K562 (cell line): ENCODE measurements around the gene ASIC1. TPM values are rescaled to one million over a fixed set of nuclear protein-coding genes. Genes with fewer than 3 reads are reported as not detected.

Experiments
- FOXA3 ChIP-seq, 2 experiments: fragments of 450-650 bp in 1 of 2; sonication (generic) in 1 of 2; formaldehyde crosslinking; IDR thresholded peaks in 1 of 2; conservative IDR thresholded peaks in 1 of 2; 2 replicates each; pipeline versions ENCODE4 v1.4.0 to v1.8.0; 2020 to 2022; ENCODE audit warnings: mild to moderate bottlenecking in 2 of 2, missing genetic modification reagents in 1 of 2
- OTX1 ChIP-seq: fragments of 450-650 bp; formaldehyde crosslinking; IDR thresholded peaks from 2 replicates; pipeline ENCODE4 v1.4.0; 2022; ENCODE audit warnings: mild to moderate bottlenecking
- POLR2B ChIP-seq: fragments of 450-650 bp; IDR thresholded peaks from 2 replicates; pipeline ENCODE4 v1.6.1; 2018; ENCODE audit warnings: low read depth; ENCODE audit not compliant: partially characterized antibody
- RCOR1 ChIP-seq, 2 experiments: IDR thresholded peaks; 2 replicates each; pipeline ENCODE4 v1.6.1; 2012; ENCODE audit warnings: low read depth in 2 of 2, low read length in 2 of 2, borderline replicate concordance in 1 of 2, improper control_type of control experiment in 1 of 2
- ZEB2 ChIP-seq: fragments of 450-650 bp; IDR thresholded peaks from 2 replicates; pipeline ENCODE4 v1.6.1; 2016
- polyA plus RNA-seq, 8 experiments: library from polyadenylated mRNA; depleted of rRNA in 4 of 8; stranded (reverse) in 5 of 8; unstranded in 3 of 8; fragments of >200 nt; fragmentation: Nextera tagmentation in 2 of 8; fragmentation: Illumina TruSeq in 1 of 8; extraction: Ambion mirVana in 2 of 8; extraction: Trizol in 1 of 8; gene quantifications; 2 replicates each; pipeline versions ENCODE4 v1.2.1 to v1.2.3, GENCODE V29; 2011 to 2014; ENCODE audit warnings: inconsistent platforms in 1 of 8, missing spikeins in 1 of 8
- total RNA-seq, 7 experiments: library from RNA; depleted of rRNA in 6 of 7; stranded (reverse); fragments of >200 nt in 6 of 7; fragmentation: Illumina TruSeq in 2 of 7; extraction: Trizol in 2 of 7; gene quantifications; 2 replicates each; pipeline versions ENCODE4 v1.2.1 to v1.2.3, GENCODE V29; 2011 to 2021; ENCODE audit warnings: low replicate concordance in 1 of 7
- TF ChIP-seq, protein P1 (sequence below): fragments of 250-450 bp; sonication (Bioruptor Pico); IDR thresholded peaks from 2 replicates; pipeline ENCODE4 v1.4.0; 2020
- TF ChIP-seq, protein P2 (sequence below), 2 experiments: fragments of 450-650 bp; IDR thresholded peaks; 2 replicates each; pipeline ENCODE4 v1.6.1; 2016
- TF ChIP-seq, protein P3 (sequence below), 2 experiments: fragments of 450-650 bp; formaldehyde crosslinking in 1 of 2; IDR thresholded peaks; 2 replicates each; pipeline versions ENCODE4 v1.4.0 to v1.6.1; 2014 to 2020; ENCODE audit warnings: mild to moderate bottlenecking in 2 of 2, borderline replicate concordance in 1 of 2, low read depth in 1 of 2
- TF ChIP-seq, protein P4 (sequence below): fragments of 450-650 bp; IDR thresholded peaks from 2 replicates; pipeline ENCODE4 v1.6.1; 2016

ASIC1 gene
- total and polyA plus RNA-seq, 9 of the 15 experiments (the other 6 are each of a cell fraction or from before 2014, with no cell fraction given) = 0.01 to 1.7 (median 0.45) TPM

DNA sequence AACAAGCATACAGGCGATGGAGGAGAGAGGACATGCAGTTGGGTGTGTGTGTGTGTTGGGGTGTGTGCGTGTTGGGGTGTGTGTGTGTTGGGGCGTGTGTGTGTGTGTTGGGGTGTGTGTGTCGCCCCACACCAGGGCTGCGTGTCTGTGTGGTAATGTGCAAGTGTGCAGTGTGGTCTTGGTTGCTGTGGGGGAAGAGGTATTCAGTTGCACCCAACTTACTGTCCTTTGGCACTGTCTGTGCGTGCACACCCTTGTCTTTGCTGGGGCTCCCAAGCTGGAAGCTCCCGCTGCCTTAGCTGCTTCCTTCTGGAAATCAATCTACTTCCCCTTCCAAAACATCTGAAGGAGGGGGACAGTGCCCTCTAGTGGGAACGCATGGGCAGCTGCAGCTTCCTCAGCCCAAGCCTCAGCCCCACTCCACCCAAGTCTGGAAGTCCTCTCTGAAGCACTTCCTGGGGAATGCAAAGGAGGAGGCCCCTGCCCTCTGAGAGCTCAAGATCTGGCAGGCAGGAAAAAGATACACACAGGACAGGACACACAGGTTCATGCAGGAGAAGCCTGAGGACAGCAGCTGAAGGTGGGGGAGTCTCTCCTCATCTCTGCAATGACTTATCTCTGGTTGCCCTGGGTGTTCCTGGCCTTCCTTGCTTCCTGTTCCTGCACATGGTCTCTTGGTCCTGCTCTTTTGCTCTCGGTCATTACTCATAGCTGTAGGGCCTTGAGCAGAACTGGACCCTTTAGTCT is 13.1 kb downstream of the ASIC1 start (continued):
- TF ChIP-seq, protein P1, sequence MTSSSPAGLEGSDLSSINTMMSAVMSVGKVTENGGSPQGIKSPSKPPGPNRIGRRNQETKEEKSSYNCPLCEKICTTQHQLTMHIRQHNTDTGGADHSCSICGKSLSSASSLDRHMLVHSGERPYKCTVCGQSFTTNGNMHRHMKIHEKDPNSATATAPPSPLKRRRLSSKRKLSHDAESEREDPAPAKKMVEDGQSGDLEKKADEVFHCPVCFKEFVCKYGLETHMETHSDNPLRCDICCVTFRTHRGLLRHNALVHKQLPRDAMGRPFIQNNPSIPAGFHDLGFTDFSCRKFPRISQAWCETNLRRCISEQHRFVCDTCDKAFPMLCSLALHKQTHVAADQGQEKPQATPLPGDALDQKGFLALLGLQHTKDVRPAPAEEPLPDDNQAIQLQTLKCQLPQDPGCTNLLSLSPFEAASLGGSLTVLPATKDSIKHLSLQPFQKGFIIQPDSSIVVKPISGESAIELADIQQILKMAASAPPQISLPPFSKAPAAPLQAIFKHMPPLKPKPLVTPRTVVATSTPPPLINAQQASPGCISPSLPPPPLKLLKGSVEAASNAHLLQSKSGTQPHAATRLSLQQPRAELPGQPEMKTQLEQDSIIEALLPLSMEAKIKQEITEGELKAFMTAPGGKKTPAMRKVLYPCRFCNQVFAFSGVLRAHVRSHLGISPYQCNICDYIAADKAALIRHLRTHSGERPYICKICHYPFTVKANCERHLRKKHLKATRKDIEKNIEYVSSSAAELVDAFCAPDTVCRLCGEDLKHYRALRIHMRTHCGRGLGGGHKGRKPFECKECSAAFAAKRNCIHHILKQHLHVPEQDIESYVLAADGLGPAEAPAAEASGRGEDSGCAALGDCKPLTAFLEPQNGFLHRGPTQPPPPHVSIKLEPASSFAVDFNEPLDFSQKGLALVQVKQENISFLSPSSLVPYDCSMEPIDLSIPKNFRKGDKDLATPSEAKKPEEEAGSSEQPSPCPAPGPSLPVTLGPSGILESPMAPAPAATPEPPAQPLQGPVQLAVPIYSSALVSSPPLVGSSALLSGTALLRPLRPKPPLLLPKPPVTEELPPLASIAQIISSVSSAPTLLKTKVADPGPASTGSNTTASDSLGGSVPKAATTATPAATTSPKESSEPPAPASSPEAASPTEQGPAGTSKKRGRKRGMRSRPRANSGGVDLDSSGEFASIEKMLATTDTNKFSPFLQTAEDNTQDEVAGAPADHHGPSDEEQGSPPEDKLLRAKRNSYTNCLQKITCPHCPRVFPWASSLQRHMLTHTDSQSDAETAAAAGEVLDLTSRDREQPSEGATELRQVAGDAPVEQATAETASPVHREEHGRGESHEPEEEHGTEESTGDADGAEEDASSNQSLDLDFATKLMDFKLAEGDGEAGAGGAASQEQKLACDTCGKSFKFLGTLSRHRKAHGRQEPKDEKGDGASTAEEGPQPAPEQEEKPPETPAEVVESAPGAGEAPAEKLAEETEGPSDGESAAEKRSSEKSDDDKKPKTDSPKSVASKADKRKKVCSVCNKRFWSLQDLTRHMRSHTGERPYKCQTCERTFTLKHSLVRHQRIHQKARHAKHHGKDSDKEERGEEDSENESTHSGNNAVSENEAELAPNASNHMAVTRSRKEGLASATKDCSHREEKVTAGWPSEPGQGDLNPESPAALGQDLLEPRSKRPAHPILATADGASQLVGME (CRISPR knock-in tag) = no peak
- TF ChIP-seq FOXA3 (CRISPR knock-in tag; conservative IDR thresholded peaks at IDR 0.05 in 1 of 2, IDR thresholded peaks at IDR 0.05 in 1 of 2) = peak in 1 of 2 experiments; percentile 53; a peak in 1 of 4 replicates
- no peak for TF ChIP-seq POLR2B
- TF ChIP-seq ZEB2 = no peak
- TF ChIP-seq, protein P2, sequence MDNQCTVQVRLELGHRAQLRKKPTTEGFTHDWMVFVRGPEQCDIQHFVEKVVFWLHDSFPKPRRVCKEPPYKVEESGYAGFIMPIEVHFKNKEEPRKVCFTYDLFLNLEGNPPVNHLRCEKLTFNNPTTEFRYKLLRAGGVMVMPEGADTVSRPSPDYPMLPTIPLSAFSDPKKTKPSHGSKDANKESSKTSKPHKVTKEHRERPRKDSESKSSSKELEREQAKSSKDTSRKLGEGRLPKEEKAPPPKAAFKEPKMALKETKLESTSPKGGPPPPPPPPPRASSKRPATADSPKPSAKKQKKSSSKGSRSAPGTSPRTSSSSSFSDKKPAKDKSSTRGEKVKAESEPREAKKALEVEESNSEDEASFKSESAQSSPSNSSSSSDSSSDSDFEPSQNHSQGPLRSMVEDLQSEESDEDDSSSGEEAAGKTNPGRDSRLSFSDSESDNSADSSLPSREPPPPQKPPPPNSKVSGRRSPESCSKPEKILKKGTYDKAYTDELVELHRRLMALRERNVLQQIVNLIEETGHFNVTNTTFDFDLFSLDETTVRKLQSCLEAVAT (IDR thresholded peaks at IDR 0.05) = peak in 1 of 2 experiments; percentile 31; a peak in 1 of 4 replicates
- TF ChIP-seq RCOR1 (IDR thresholded peaks at IDR 0.05; ENCODE audit: borderline replicate concordance in 1 of 2, low read depth in 2 of 2, low read length in 2 of 2) = peak in 1 of 2 experiments; percentile 40; a peak in 1 of 4 replicates
- peak; percentile 9; the same call in 1 of the 2 replicates for TF ChIP-seq OTX1 (CRISPR knock-in tag)
- TF ChIP-seq, protein P3, sequence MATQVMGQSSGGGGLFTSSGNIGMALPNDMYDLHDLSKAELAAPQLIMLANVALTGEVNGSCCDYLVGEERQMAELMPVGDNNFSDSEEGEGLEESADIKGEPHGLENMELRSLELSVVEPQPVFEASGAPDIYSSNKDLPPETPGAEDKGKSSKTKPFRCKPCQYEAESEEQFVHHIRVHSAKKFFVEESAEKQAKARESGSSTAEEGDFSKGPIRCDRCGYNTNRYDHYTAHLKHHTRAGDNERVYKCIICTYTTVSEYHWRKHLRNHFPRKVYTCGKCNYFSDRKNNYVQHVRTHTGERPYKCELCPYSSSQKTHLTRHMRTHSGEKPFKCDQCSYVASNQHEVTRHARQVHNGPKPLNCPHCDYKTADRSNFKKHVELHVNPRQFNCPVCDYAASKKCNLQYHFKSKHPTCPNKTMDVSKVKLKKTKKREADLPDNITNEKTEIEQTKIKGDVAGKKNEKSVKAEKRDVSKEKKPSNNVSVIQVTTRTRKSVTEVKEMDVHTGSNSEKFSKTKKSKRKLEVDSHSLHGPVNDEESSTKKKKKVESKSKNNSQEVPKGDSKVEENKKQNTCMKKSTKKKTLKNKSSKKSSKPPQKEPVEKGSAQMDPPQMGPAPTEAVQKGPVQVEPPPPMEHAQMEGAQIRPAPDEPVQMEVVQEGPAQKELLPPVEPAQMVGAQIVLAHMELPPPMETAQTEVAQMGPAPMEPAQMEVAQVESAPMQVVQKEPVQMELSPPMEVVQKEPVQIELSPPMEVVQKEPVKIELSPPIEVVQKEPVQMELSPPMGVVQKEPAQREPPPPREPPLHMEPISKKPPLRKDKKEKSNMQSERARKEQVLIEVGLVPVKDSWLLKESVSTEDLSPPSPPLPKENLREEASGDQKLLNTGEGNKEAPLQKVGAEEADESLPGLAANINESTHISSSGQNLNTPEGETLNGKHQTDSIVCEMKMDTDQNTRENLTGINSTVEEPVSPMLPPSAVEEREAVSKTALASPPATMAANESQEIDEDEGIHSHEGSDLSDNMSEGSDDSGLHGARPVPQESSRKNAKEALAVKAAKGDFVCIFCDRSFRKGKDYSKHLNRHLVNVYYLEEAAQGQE (IDR thresholded peaks at IDR 0.05; ENCODE audit: borderline replicate concordance) = peak; percentile 91
- TF ChIP-seq, protein P3 (CRISPR knock-in tag; IDR thresholded peaks at IDR 0.05; ENCODE audit: low read depth) = no peak
- TF ChIP-seq, protein P4, sequence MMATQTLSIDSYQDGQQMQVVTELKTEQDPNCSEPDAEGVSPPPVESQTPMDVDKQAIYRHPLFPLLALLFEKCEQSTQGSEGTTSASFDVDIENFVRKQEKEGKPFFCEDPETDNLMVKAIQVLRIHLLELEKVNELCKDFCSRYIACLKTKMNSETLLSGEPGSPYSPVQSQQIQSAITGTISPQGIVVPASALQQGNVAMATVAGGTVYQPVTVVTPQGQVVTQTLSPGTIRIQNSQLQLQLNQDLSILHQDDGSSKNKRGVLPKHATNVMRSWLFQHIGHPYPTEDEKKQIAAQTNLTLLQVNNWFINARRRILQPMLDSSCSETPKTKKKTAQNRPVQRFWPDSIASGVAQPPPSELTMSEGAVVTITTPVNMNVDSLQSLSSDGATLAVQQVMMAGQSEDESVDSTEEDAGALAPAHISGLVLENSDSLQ = no peak
